OCI-LY3 (cell line): Measurements from ENCODE around the gene ARHGEF10L.

Experiments
- EZH2phosphoT487 ChIP-seq: fragments of 200-600 bp; shearing (Covaris generic); IDR thresholded peaks from 2 replicates; pipeline ENCODE4 v1.6.1; 2018; ENCODE audit warnings: antibody characterized with exemption, mixed run types, low read depth
- TF ChIP-seq, protein P1 (sequence below): fragments of 200-600, 300-600 bp; sonication (generic); IDR thresholded peaks from 2 replicates; pipeline ENCODE4 v1.5.1; 2014; ENCODE audit warnings: antibody characterized with exemption, low read length, low read depth

DNA sequence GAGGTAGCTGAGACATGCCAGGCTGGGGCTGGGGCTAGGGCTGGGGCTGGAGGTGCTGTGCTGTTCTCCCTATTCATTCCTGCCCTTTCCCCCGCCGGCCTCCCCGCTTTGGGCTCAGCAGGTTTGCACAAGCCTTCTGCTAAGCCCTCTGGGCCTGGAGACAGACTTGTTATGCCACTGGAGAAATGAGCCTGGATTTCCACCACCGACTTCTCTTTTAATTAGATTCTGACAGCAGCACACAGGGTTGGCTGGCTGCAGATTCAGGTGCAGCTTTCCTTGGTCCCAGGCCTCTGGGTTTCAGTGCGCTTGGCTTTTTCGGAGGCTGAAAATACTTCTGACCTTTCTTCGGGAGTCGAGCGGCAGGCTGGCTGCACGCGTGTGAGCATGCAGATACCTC is 144.1 kb downstream of the ARHGEF10L start:
- TF ChIP-seq, protein P1, sequence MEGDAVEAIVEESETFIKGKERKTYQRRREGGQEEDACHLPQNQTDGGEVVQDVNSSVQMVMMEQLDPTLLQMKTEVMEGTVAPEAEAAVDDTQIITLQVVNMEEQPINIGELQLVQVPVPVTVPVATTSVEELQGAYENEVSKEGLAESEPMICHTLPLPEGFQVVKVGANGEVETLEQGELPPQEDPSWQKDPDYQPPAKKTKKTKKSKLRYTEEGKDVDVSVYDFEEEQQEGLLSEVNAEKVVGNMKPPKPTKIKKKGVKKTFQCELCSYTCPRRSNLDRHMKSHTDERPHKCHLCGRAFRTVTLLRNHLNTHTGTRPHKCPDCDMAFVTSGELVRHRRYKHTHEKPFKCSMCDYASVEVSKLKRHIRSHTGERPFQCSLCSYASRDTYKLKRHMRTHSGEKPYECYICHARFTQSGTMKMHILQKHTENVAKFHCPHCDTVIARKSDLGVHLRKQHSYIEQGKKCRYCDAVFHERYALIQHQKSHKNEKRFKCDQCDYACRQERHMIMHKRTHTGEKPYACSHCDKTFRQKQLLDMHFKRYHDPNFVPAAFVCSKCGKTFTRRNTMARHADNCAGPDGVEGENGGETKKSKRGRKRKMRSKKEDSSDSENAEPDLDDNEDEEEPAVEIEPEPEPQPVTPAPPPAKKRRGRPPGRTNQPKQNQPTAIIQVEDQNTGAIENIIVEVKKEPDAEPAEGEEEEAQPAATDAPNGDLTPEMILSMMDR, result no peak
- TF ChIP-seq EZH2phosphoT487, result no peak
